HL-60 (cell line): ENCODE measurements around the gene FAM171A1.

Source experiments
- DNase-seq, 2 experiments: peaks; one replicate each; pipeline ENCODE4 v3.0.0-alpha.2; 2010 to 2020; ENCODE audit warnings: low read depth in 1 of 2, low spot score in 1 of 2
- H3K27ac ChIP-seq: fragments of 250-450 bp; sonication (Bioruptor Pico); replicated peaks from 2 replicates; pipeline ENCODE4 v1.5.1; 2020; ENCODE audit warnings: mild to moderate bottlenecking, moderate library complexity
- H3K27me3 ChIP-seq: fragments of 250-450 bp; sonication (Bioruptor Pico); 2 replicates; pipeline ENCODE4 v1.5.1; 2021; ENCODE audit warnings: mild to moderate bottlenecking, moderate library complexity; ENCODE audit not compliant: insufficient read depth, poor library complexity, severe bottlenecking
- H3K4me3 ChIP-seq: replicated peaks from 2 replicates; pipeline ENCODE4 v1.5.1; 2011; ENCODE audit warnings: mild to moderate bottlenecking, control low read depth, low read length; ENCODE audit not compliant: insufficient read depth
- GABPA ChIP-seq: IDR thresholded peaks from 2 replicates; pipeline ENCODE4 v1.6.1; 2012; ENCODE audit warnings: low read depth
- POLR2AphosphoS5 ChIP-seq: IDR thresholded peaks from 2 replicates; pipeline ENCODE4 v1.6.1; 2012; ENCODE audit warnings: low read depth
- SPI1 ChIP-seq: IDR thresholded peaks from 2 replicates; pipeline ENCODE4 v1.6.1; 2012; ENCODE audit warnings: low read depth, mild to moderate bottlenecking, borderline replicate concordance
- TF ChIP-seq, protein P1 (sequence below): IDR thresholded peaks from one replicate; pipeline ENCODE4 v1.5.1; 2011; ENCODE audit warnings: low read length, control low read depth, inconsistent platforms; ENCODE audit not compliant: insufficient read depth
- TF ChIP-seq, protein P2 (sequence below): IDR thresholded peaks from 2 replicates; pipeline ENCODE4 v1.6.1; 2012; ENCODE audit warnings: low read depth; ENCODE audit not compliant: insufficient replicate concordance

The FAM171A1 gene

DNA sequence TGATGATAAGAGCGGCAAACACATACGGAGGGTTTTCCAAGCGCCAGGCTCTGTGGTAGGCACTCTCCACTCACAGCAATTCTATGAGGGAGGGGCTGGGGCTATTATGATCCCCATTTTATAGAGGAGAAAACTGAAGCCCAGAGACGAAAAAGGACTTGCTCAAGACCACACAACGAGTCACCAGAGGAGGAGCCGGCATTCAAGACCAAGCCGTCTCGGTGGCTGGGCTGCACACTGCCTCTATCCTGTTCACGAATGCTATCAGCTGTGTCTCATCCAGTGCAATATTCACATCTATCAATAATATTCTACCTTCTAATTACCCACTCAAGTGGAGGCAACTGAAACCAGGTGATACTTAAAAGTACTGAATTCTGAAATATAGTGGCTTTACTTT is 134.7 kb downstream of the FAM171A1 start:
- H3K4me3 ChIP-seq = no peak overlapping the region
- H3K27ac ChIP-seq = no peak overlapping the region
- H3K27me3 ChIP-seq = no peaks in the 10 kb centered on the region
- no peak for DNase-seq
- TF ChIP-seq, protein P1, sequence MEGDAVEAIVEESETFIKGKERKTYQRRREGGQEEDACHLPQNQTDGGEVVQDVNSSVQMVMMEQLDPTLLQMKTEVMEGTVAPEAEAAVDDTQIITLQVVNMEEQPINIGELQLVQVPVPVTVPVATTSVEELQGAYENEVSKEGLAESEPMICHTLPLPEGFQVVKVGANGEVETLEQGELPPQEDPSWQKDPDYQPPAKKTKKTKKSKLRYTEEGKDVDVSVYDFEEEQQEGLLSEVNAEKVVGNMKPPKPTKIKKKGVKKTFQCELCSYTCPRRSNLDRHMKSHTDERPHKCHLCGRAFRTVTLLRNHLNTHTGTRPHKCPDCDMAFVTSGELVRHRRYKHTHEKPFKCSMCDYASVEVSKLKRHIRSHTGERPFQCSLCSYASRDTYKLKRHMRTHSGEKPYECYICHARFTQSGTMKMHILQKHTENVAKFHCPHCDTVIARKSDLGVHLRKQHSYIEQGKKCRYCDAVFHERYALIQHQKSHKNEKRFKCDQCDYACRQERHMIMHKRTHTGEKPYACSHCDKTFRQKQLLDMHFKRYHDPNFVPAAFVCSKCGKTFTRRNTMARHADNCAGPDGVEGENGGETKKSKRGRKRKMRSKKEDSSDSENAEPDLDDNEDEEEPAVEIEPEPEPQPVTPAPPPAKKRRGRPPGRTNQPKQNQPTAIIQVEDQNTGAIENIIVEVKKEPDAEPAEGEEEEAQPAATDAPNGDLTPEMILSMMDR = no peak
- TF ChIP-seq, protein P2, sequence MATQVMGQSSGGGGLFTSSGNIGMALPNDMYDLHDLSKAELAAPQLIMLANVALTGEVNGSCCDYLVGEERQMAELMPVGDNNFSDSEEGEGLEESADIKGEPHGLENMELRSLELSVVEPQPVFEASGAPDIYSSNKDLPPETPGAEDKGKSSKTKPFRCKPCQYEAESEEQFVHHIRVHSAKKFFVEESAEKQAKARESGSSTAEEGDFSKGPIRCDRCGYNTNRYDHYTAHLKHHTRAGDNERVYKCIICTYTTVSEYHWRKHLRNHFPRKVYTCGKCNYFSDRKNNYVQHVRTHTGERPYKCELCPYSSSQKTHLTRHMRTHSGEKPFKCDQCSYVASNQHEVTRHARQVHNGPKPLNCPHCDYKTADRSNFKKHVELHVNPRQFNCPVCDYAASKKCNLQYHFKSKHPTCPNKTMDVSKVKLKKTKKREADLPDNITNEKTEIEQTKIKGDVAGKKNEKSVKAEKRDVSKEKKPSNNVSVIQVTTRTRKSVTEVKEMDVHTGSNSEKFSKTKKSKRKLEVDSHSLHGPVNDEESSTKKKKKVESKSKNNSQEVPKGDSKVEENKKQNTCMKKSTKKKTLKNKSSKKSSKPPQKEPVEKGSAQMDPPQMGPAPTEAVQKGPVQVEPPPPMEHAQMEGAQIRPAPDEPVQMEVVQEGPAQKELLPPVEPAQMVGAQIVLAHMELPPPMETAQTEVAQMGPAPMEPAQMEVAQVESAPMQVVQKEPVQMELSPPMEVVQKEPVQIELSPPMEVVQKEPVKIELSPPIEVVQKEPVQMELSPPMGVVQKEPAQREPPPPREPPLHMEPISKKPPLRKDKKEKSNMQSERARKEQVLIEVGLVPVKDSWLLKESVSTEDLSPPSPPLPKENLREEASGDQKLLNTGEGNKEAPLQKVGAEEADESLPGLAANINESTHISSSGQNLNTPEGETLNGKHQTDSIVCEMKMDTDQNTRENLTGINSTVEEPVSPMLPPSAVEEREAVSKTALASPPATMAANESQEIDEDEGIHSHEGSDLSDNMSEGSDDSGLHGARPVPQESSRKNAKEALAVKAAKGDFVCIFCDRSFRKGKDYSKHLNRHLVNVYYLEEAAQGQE = no peak
- TF ChIP-seq SPI1 (no peak), GABPA (no peak), POLR2AphosphoS5 (no peak)

DNA sequence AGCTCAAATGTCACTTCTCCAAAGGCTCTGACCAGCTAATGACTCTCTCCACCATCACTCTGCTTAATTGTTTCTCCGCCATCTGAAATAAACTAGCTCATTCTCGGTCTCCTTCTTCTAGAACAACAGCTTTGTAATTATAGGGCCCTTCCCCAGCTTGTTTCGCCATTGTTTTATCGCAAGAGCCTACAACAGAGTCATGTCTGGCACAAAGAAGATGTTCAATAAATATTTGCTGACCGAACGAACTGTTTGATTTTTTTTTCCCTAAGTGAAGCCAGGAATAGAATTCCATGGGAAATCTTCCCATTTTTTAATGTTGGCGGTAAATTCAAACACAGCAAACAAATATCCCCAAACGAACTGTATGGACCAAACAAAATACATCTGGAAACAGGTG is 138.8 kb downstream of the FAM171A1 start:
- no peak for DNase-seq
- no peaks in the 10 kb centered on the region for H3K27me3 ChIP-seq
- no peak overlapping the region for H3K27ac ChIP-seq
- TF ChIP-seq, protein P1 = no peak
- TF ChIP-seq SPI1 (no peak), GABPA (no peak), POLR2AphosphoS5 (no peak)
- TF ChIP-seq, protein P2 = no peak
- no peak overlapping the region for H3K4me3 ChIP-seq

DNA sequence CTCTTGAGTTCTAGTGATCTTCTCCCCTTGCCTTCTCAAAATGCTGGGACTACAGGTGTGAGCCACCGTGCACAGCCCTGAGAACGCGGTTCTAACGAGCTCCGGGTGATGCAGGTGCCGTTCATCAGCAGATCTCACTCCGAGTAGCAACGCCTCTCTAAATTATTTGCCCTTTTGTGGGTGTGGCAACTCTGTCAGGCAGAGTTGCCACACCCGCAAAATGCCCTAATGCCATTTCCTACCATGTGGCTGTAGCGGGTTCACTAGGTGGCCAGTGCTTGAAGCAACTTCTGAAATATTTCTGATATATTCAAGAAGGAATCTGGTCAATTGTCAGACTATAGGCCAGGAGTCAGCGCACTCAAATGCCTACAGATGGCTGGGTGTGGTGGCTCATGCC is 139.7 kb downstream of the FAM171A1 start:
- Histone ChIP-seq H3K4me3 (no peak overlapping the region), H3K27ac (no peak overlapping the region)
- no peak for DNase-seq

More for the DNA sequence above, 139.7 kb downstream of the FAM171A1 start:
- H3K27me3 ChIP-seq = no peaks in the 10 kb centered on the region
- TF ChIP-seq, protein P1 = no peak
- TF ChIP-seq, protein P2 = no peak
- no peak for TF ChIP-seq POLR2AphosphoS5
- no peak for TF ChIP-seq GABPA
- TF ChIP-seq SPI1 = no peak
